ENCODE measurements around the gene MKS1.
A peak's percentile ranks its signal among the peaks of the same experiment; 100 is the strongest.

MKS1 gene

DNA sequence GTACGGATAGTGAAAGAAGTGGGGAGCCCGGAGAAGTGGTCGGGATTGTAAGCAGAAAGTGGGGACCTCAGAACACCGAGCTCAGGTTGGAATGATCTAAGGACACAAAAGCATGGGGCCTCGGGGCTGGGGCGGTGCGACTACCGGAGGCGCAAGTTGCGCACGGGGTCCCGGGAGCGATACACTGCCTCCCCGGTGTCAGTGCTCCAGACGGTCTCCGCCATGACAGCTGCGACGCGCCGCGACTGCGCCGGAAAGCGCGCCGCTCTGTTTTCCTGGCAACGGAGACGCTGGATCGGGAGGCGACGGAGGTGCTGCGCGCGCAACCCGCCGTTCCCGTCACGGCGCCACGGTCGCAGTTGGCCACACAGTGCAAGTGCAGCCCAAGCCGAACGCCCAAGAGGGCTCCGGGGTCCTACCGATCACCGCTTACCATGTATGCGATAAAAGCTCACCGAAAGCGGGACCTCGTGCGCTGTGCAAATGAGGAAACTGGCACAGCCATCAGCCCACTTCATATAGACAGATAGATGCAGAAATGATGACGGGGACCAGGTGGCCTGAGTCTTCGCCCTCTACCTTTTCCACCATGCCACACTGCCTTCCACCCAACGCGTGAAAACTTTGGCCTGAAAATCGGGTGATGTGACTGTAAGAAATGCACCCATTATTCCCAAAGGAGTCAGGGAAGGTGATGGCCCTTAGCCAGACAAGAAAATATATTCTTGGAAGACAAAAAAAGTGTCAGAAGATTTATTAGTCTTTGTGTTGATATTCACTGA, at the start of gene MKS1:
TSS of gene MKS1 (minus strand) at position 249 of the 782 bp plus-strand sequence. CDS start at position 224, 25 bp downstream.
- peaks cover 0 to 24% (median 20%) of the 10 kb centered on the region in 3 donors for H3K36me3 ChIP-seq
- peak; percentile 75 to 77 for TF ChIP-seq CTCF (IDR thresholded peaks at IDR 0.05)
- no peaks in the 10 kb centered on the region for H3K9me3 ChIP-seq
- peaks cover 0 to 12% (median 9%) of the 10 kb centered on the region in 4 donors for H3K4me1 ChIP-seq
- intact Hi-C loops (cut with DNase I; ENCODE audit: low total_unique reads) = no loop called here
- H3K4me3 ChIP-seq = peak within 1 kb of the TSS; percentile 65 to 91
- peak within 1 kb of the TSS; percentile 76 to 85 for H3K27ac ChIP-seq
- peak; percentile 91 to 96 for DNase-seq
- H3K27me3 ChIP-seq = no peaks in the 10 kb centered on the region

DNA sequence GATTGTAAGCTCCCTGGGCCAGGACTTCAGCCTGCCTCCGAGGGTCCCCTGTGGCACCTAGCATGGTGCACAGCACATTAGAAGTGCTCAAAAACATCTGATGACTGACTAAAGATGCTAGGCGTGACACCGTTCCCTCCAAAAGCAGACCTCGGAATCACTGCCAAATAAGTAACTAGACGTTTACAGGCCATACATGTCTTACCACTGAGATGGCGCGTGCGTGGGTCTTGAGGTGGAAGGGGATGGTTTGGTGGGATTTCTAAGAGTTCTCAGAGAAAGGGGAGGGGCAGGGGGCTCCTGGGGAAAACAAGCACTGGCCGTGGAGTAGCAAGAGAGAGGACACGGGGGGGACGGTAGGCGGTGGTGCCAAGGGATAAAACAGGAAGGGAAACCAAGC, 49.3 kb upstream of the MKS1 start:
- H3K4me1 ChIP-seq = no peaks in the 10 kb centered on the region
- H3K9me3 ChIP-seq = no peaks in the 10 kb centered on the region
- no peak overlapping the region for H3K4me3 ChIP-seq
- H3K36me3 ChIP-seq = no peaks in the 10 kb centered on the region
- peaks cover 0 to 27% of the 10 kb centered on the region in 2 donors for H3K27me3 ChIP-seq
- no peak for DNase-seq
- no peak for TF ChIP-seq CTCF (IDR thresholded peaks at IDR 0.05)
- intact Hi-C loops (cut with DNase I; ENCODE audit: low total_unique reads) = no loop called here
- H3K27ac ChIP-seq = no peak overlapping the region

DNA sequence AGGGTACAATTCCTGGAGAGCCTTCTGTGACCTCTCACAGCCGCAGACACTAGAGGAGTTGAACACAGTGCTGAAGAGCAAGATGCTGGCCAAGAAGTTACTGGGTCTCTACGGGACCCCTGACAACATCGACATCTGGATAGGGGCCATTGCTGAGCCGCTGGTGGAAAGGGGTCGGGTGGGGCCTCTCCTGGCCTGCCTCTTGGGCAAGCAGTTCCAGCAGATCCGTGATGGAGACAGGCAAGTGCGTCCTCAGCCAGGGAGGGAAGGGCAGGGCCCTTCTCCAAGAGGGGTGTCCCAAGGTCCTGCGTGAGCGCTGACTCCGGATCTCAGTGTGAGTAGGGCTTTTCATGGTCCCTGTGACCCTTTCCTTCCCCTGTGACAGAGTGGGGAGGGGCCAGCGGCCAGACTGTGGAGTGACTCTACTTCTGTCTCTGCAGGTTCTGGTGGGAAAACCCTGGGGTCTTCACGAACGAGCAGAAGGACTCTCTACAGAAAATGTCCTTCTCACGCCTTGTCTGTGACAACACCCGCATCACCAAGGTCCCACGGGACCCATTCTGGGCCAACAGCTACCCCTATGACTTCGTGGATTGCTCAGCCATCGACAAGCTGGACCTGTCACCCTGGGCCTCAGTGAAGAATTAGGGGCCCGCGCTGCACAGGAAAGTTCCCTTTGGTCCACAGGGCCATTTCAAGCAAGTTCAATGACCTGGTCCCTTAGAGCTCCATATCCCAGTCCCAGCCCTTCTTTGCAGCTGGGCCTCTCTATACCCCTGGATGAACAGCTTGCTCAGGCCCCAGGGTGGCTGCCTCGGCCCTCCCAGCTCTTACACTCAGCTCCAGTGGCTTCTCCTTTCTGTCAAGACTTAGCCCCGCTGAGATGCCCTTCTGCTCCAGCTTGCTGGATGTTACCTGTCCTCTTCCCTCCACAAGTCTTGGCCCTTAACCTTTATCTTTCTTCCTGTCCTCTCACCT, 48.6 kb upstream of the MKS1 start:
- no peaks in the 10 kb centered on the region for H3K9me3 ChIP-seq
- H3K27me3 ChIP-seq = peaks cover 0 to 26% of the 10 kb centered on the region in 2 donors
- no peaks in the 10 kb centered on the region for H3K4me1 ChIP-seq
- no peak for DNase-seq
- H3K4me3 ChIP-seq = no peak overlapping the region
- no peak for TF ChIP-seq CTCF (IDR thresholded peaks at IDR 0.05)
- H3K27ac ChIP-seq = no peak overlapping the region
- no peaks in the 10 kb centered on the region for H3K36me3 ChIP-seq
- intact Hi-C loops (cut with DNase I; ENCODE audit: low total_unique reads) = no loop called here

DNA sequence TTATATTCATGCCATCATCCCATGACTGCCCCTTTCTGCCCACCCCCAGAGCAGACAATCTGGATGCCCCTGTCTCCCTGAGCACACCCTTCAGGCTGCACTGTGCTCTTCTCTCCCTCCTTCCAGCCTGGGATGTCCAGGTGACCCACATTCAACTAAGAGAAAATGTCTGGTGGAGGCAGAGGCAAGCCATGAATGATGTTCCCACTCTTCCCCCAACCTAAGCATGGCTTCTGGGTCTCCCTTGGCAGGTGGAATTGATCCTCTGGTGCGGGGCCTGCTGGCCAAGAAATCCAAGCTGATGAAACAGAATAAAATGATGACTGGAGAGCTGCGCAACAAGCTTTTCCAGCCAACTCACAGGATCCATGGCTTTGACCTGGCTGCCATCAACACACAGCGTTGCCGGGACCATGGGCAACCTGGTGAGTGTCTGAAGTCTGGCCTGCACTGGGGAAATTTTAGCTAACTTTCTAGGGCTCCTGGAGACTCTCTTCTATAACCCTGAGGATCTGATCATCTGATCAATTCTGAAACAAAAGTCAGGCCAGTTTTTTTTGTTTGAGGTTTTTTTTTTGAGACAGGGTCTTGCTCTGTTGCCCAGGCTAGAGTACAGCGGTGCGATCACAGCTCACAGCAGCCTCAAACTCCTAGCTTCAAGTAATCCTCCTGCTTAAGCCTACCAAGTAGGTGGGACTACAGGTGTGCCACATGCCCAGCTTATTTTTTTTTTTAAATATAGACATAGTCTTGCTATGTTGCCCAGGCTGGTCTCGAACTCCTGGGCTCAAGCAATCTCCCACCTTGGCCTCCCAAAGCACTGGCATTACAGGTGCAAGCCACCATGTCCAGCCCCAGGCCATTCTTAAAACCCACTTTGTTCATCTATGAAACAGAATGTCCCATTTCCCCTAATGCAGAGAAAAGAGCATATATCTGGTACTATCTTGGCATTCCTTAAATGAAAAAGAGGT, 47.1 kb upstream of the MKS1 start:
- no peak overlapping the region for H3K27ac ChIP-seq
- no peak for DNase-seq
- no peak overlapping the region for H3K4me3 ChIP-seq
- no peak for TF ChIP-seq CTCF (IDR thresholded peaks at IDR 0.05)
- no peaks in the 10 kb centered on the region for H3K9me3 ChIP-seq
- no peaks in the 10 kb centered on the region for H3K4me1 ChIP-seq
- H3K27me3 ChIP-seq = peaks cover 0 to 26% of the 10 kb centered on the region in 2 donors
- intact Hi-C loops (cut with DNase I; ENCODE audit: low total_unique reads) = no loop called here
- no peaks in the 10 kb centered on the region for H3K36me3 ChIP-seq

DNA sequence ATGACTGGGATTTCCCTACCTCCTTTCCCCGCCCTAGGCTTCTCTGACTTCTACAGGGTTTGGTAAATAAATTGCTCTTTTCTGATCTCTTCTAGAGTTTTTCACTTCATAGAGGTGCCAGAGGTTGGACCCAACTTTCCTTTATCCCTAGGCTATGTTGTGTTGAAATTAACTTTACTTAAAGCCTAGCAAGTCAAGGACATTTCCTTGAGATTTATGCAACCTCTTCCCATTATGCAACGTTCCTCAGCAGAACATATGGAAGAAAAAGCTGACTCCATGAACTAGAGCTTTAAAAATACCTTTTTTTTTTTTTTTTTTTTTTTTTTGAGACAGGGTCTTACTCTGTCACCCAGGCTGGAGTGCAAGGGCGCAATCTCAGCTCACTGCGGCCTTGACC, 46.2 kb upstream of the MKS1 start:
- DNase-seq = no peak
- Histone ChIP-seq H3K27me3 (peaks cover 0 to 26% of the 10 kb centered on the region in 2 donors), H3K4me3 (no peak overlapping the region), H3K9me3 (no peaks in the 10 kb centered on the region), H3K4me1 (no peaks in the 10 kb centered on the region), H3K36me3 (no peaks in the 10 kb centered on the region), H3K27ac (no peak overlapping the region)
- intact Hi-C loops (cut with DNase I; ENCODE audit: low total_unique reads) = no loop called here
- no peak for TF ChIP-seq CTCF (IDR thresholded peaks at IDR 0.05)
